H54 (cell line): ENCODE measurements around the gene LAMA2.

Experiments used
- DNase-seq: peaks from one replicate; pipeline ENCODE4 v3.0.0; 2011; ENCODE audit warnings: low spot score, mixed read lengths; ENCODE audit not compliant: insufficient read length
- FAIRE-seq: peaks from 3 replicates; lab custom pipeline; 2011; peaks lifted over from hg19 to GRCh38; lab: Jason Lieb, UNC
- POLR2A ChIP-seq: IDR thresholded peaks from 2 replicates; pipeline ENCODE4 v1.6.1; 2011; ENCODE audit warnings: low read depth, mild to moderate bottlenecking, low read length

LAMA2 gene

GRCh38 chr6:128930321-128930720 lies 47.4 kb downstream of the LAMA2 start:
- no peak for FAIRE-seq
- no peak for TF ChIP-seq POLR2A
- DNase-seq = no peak

GRCh38 chr6:128932061-128932460 lies 49.1 kb downstream of the LAMA2 start:
- no peak for FAIRE-seq
- TF ChIP-seq POLR2A = no peak

GRCh38 chr6:128950864-128951263 lies 67.9 kb downstream of the LAMA2 start:
- FAIRE-seq = no peak
- no peak for DNase-seq
- TF ChIP-seq POLR2A = no peak

More at GRCh38 chr6:128932061-128932460, 49.1 kb downstream of the LAMA2 start:
- no peak for DNase-seq

- no peak for TF ChIP-seq POLR2A
- FAIRE-seq = no peak
Observed at GRCh38 chr6:128952902-128953301, 70.0 kb downstream of the LAMA2 start.

GRCh38 chr6:128954308-128955043 lies 71.5 kb downstream of the LAMA2 start:
- no peak for TF ChIP-seq POLR2A
- FAIRE-seq = no peak
- DNase-seq = no peak

More at GRCh38 chr6:128952902-128953301, 70.0 kb downstream of the LAMA2 start:
- no peak for DNase-seq

- DNase-seq (no peak), FAIRE-seq (no peak)
- no peak for TF ChIP-seq POLR2A
Observed at GRCh38 chr6:128963561-128963960, 80.6 kb downstream of the LAMA2 start.

- TF ChIP-seq POLR2A = no peak
- DNase-seq (no peak), FAIRE-seq (no peak)
Observed at GRCh38 chr6:128964233-128964755, 81.4 kb downstream of the LAMA2 start.

GRCh38 chr6:128964771-128965170 lies 81.8 kb downstream of the LAMA2 start:
- no peak for FAIRE-seq
- no peak for DNase-seq
- no peak for TF ChIP-seq POLR2A

GRCh38 chr6:128966934-128967333 lies 84.0 kb downstream of the LAMA2 start:
- DNase-seq (no peak), FAIRE-seq (no peak)
- no peak for TF ChIP-seq POLR2A

- DNase-seq = no peak
- no peak for FAIRE-seq
- no peak for TF ChIP-seq POLR2A
Observed at GRCh38 chr6:128979071-128979470, 96.1 kb downstream of the LAMA2 start.

- DNase-seq (no peak), FAIRE-seq (no peak)
- TF ChIP-seq POLR2A = no peak
Observed at GRCh38 chr6:128981716-128982115, 98.8 kb downstream of the LAMA2 start.

GRCh38 chr6:128990360-128990759 lies 107.4 kb downstream of the LAMA2 start:
- DNase-seq (no peak), FAIRE-seq (no peak)
- no peak for TF ChIP-seq POLR2A

- no peak for FAIRE-seq
- TF ChIP-seq POLR2A = no peak
- no peak for DNase-seq
Observed at GRCh38 chr6:128990915-128991314, 108.0 kb downstream of the LAMA2 start.

GRCh38 chr6:128993166-128993565 lies 110.2 kb downstream of the LAMA2 start:
- no peak for TF ChIP-seq POLR2A
- DNase-seq = no peak
- FAIRE-seq = no peak

- DNase-seq (no peak), FAIRE-seq (no peak)
- TF ChIP-seq POLR2A = no peak
Observed at GRCh38 chr6:128997880-128998279, 114.9 kb downstream of the LAMA2 start.
